Measurements from ENCODE around the gene CKMT1B.

DNA sequence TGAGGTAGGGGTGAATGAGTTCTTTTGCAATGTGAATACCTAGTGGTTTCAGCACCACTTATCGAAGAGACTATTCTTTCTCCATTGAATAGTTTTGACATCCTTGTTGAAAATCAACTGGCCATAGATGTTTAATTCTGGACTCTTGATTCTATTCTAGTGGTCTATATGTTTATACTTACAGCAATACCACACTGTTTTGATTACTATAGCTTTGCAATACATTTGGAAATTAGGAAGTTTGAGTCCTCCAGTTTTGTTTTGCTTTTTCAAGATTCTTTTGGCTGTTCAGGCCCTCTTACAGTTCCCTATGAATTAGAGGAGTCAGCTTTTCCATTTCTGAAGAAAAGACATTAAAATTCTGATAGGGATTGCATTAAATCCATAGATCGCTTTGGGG, 46.3 kb upstream of the CKMT1B start:
- TF ChIP-seq CTCF (conservative IDR thresholded peaks at IDR 0.05; ENCODE audit: low read length) (no peak), EZH2phosphoT487 (IDR thresholded peaks at IDR 0.05; ENCODE audit: borderline replicate concordance) (no peak)

All from Loucy (cell line).